ENCODE results near the gene THRSP. TPM values are rescaled to one million over a fixed set of nuclear protein-coding genes. Genes with fewer than 3 reads are reported as not detected.

The THRSP gene
- total RNA-seq, 2 donors from 2014 or later = not detected

DNA sequence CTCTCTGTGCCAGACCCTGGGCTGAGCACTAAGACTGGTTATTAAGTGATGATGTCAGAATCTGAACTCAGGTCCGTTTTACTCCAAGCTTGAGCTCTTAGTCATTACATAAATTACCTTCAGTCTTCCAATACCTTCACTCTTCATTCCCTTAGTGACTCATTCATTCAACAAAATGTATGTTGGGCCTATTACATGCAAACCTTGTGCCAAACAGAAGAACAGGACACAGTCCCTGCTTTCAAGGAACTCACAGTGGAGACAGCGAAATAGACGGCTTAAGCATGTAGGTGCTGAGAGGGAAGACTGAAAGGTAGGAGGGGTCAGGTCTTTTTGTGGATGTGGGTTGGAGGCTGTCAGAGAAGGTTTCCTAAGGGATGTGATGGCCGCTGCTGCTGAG is 43.9 kb upstream of the THRSP start:
- H3K27me3 ChIP-seq (ENCODE audit: control insufficient read depth, insufficient read depth, low read length, poor library complexity, severe bottlenecking) = no peaks in the 10 kb centered on the region
- no peaks in the 10 kb centered on the region for H3K36me3 ChIP-seq (ENCODE audit: control insufficient read depth, insufficient read depth, low read length)
- no peak for DNase-seq
- Mint-ChIP-seq H3K4me1 (peaks cover 23% of the 10 kb centered on the region), H3K36me3 (ENCODE audit: low read depth) (peaks cover 12% of the 10 kb centered on the region), H3K4me3 (no peak overlapping the region), H3K27ac (no peak overlapping the region), H3K9me3 (no peaks in the 10 kb centered on the region), H3K27me3 (ENCODE audit: insufficient read depth) (no peaks in the 10 kb centered on the region)
- H3K9me3 ChIP-seq (ENCODE audit: control insufficient read depth, low read length) = no peaks in the 10 kb centered on the region
- H3K9ac ChIP-seq (ENCODE audit: extremely low read depth, low read length, poor library complexity, severe bottlenecking) = no peak overlapping the region
- no peak overlapping the region for H3K4me3 ChIP-seq (ENCODE audit: low read length)
- 64 to 67% methylated on average over 4 of the region's 4 CpGs for WGBS, 2 experiments (ENCODE audit: insufficient coverage in 1 of 2, insufficient read length in 1 of 2)
- TF ChIP-seq CTCF (conservative IDR thresholded peaks at IDR 0.05) = no peak
- peaks cover 5% of the 10 kb centered on the region for H3K4me1 ChIP-seq (ENCODE audit: control insufficient read depth, insufficient read depth, low read length)
- no peak overlapping the region for H3K27ac ChIP-seq (ENCODE audit: low read depth, low read length)

DNA sequence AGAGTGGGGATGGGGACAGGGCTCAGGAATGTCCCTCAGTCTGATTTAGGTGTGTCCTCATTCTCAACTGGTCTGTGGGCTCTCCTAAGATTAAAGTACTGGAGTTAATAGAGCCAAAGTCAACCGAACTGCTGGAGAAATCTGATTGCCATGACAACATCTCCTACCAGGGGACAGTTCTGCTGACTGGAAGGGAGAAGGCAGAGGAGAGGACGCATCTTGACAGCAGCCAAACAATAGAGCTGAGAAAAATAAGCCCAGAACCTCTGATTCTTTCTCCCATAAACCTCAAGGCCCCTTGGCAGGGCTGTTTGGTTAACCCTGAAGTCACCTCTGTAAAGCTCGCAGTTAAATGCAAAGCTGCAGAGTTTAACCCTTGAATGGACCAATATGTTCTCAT is 43.4 kb upstream of the THRSP start:
- Histone ChIP-seq H3K27ac (ENCODE audit: low read depth, low read length) (no peak overlapping the region), H3K9ac (ENCODE audit: extremely low read depth, low read length, poor library complexity, severe bottlenecking) (no peak overlapping the region), H3K27me3 (ENCODE audit: control insufficient read depth, insufficient read depth, low read length, poor library complexity, severe bottlenecking) (no peaks in the 10 kb centered on the region), H3K4me3 (ENCODE audit: low read length) (no peak overlapping the region), H3K9me3 (ENCODE audit: control insufficient read depth, low read length) (no peaks in the 10 kb centered on the region), H3K4me1 (ENCODE audit: control insufficient read depth, insufficient read depth, low read length) (peaks cover 5% of the 10 kb centered on the region), H3K36me3 (ENCODE audit: control insufficient read depth, insufficient read depth, low read length) (no peaks in the 10 kb centered on the region)
- 49 to 56% methylated on average over 3 of the region's 3 CpGs for WGBS, 2 experiments (ENCODE audit: insufficient coverage in 1 of 2, insufficient read length in 1 of 2)
- Mint-ChIP-seq H3K27me3 (ENCODE audit: insufficient read depth) (no peaks in the 10 kb centered on the region), H3K9me3 (no peaks in the 10 kb centered on the region), H3K4me1 (peaks cover 23% of the 10 kb centered on the region), H3K27ac (no peak overlapping the region), H3K36me3 (ENCODE audit: low read depth) (peaks cover 12% of the 10 kb centered on the region), H3K4me3 (no peak overlapping the region)
- no peak for TF ChIP-seq CTCF (conservative IDR thresholded peaks at IDR 0.05)
- DNase-seq = no peak

DNA sequence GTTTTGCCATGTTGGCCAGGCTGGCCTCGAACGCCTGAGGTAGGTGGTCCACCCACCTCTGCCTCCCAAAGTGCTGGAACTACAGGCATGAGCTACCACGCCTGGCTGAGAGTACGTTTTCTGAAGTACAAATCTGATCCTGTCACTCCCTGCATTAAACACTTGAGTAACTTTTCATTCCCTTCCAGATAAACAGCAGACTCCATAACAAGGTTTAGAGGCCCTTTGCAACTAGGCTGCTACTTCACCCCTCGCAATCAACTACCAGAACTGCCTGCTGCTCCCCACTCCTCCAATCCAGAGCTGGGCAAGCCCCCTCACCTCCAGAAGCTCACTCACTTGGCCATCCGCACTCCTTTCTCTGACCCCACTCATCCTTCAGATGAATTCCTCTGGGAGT is 42.0 kb upstream of the THRSP start:
- Mint-ChIP-seq H3K36me3 (ENCODE audit: low read depth) (peaks cover 3% of the 10 kb centered on the region), H3K4me1 (peaks cover 23% of the 10 kb centered on the region), H3K27me3 (ENCODE audit: insufficient read depth) (no peaks in the 10 kb centered on the region), H3K9me3 (no peaks in the 10 kb centered on the region), H3K27ac (peak overlapping the region; percentile 98), H3K4me3 (peak overlapping the region; percentile 84)
- Histone ChIP-seq H3K27me3 (ENCODE audit: control insufficient read depth, insufficient read depth, low read length, poor library complexity, severe bottlenecking) (no peaks in the 10 kb centered on the region), H3K9me3 (ENCODE audit: control insufficient read depth, low read length) (no peaks in the 10 kb centered on the region), H3K4me1 (ENCODE audit: control insufficient read depth, insufficient read depth, low read length) (peaks cover 5% of the 10 kb centered on the region), H3K36me3 (ENCODE audit: control insufficient read depth, insufficient read depth, low read length) (no peaks in the 10 kb centered on the region), H3K9ac (ENCODE audit: extremely low read depth, low read length, poor library complexity, severe bottlenecking) (no peak overlapping the region), H3K4me3 (ENCODE audit: low read length) (no peak overlapping the region), H3K27ac (ENCODE audit: low read depth, low read length) (no peak overlapping the region)
- no peak for TF ChIP-seq CTCF (conservative IDR thresholded peaks at IDR 0.05)
- 88 to 97% methylated on average over 5 to 6 of the region's 6 CpGs for WGBS, 2 experiments (ENCODE audit: insufficient coverage in 1 of 2, insufficient read length in 1 of 2)
- no peak for DNase-seq

Measured in endodermal cell (in vitro differentiated cells).